Cardiac muscle cell (in vitro differentiated cells and primary cell): Measurements from ENCODE around the gene PEX5. TPM values are rescaled to one million over a fixed set of nuclear protein-coding genes. Genes with fewer than 3 reads are reported as not detected.

ENCODE experiments used
- DNase-seq, 2 donors: peaks; one replicate each; pipeline versions ENCODE4 v3.0.0 to v3.0.0-alpha.2; 2010 to 2017; ENCODE audit warnings: low read depth in 1 of 2, low spot score in 1 of 2
- H3K27ac ChIP-seq: fragments of 200-600 bp; sonication (generic); 2 replicates; pipeline ENCODE4 v1.5.1; 2016
- H3K27me3 ChIP-seq: fragments of 200-600 bp; sonication (generic); 2 replicates; pipeline ENCODE4 v1.6.0; 2016; ENCODE audit warnings: control low read depth
- H3K36me3 ChIP-seq: fragments of 200-600 bp; sonication (generic); 2 replicates; pipeline ENCODE4 v1.5.1; 2016; ENCODE audit warnings: control low read depth
- H3K4me1 ChIP-seq: fragments of 200-600 bp; sonication (generic); 2 replicates; pipeline ENCODE4 v1.8.1; 2017; ENCODE audit warnings: low read depth, mild to moderate bottlenecking, mixed run types
- H3K4me3 ChIP-seq: fragments of 200-600 bp; sonication (generic); 2 replicates; pipeline ENCODE4 v1.5.1; 2016; ENCODE audit warnings: mild to moderate bottlenecking
- H3K9me3 ChIP-seq: fragments of 200-600 bp; sonication (generic); 2 replicates; pipeline ENCODE4 v1.5.1; 2017; ENCODE audit warnings: low read depth, mild to moderate bottlenecking, control low read depth
- polyA plus RNA-seq: library from polyadenylated mRNA; unstranded; fragments of >200 nt; fragmentation: Nextera tagmentation; extraction: Ambion mirVana; gene quantifications from 2 replicates; pipeline ENCODE4 v1.2.1, GENCODE V29; 2016
- total RNA-seq: library from RNA; depleted of rRNA; stranded (reverse); fragments of >200 nt; gene quantifications from 2 replicates; pipeline ENCODE4 v1.2.3, GENCODE V29; 2016
- TF ChIP-seq, protein P1 (sequence below): IDR thresholded peaks from 2 replicates; pipeline ENCODE4 v1.5.1; 2012; ENCODE audit warnings: low read depth, mild to moderate bottlenecking, low read length

Gene PEX5
- total and polyA plus RNA-seq, 2 experiments from 2014 or later = 20.4 to 50.1 TPM

DNA sequence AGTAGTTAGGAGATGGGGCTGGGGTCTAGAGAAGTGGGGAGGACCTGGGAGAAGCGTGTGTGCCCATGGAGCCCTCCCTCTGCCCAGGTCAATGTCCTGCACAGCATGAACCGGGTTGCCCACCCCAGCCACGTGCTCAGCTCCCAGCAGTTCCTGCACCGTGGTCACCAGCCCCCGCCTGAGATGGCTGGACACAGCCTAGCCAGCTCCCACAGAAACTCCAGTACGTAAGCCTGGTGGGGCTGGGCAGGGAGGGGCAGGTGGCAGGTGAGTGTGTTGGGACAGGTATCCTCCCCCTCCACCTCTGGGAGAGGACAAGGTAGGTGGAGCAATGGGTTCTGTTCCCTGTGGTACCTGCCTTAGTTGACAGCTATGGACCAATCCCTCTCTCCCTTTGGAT is 38.6 kb upstream of the PEX5 start:
- H3K27ac ChIP-seq = no peak overlapping the region
- H3K9me3 ChIP-seq = no peaks in the 10 kb centered on the region
- no peaks in the 10 kb centered on the region for H3K27me3 ChIP-seq
- H3K4me3 ChIP-seq = no peak overlapping the region
- no peak for DNase-seq
- H3K4me1 ChIP-seq = peaks cover 9% of the 10 kb centered on the region
- TF ChIP-seq, protein P1, sequence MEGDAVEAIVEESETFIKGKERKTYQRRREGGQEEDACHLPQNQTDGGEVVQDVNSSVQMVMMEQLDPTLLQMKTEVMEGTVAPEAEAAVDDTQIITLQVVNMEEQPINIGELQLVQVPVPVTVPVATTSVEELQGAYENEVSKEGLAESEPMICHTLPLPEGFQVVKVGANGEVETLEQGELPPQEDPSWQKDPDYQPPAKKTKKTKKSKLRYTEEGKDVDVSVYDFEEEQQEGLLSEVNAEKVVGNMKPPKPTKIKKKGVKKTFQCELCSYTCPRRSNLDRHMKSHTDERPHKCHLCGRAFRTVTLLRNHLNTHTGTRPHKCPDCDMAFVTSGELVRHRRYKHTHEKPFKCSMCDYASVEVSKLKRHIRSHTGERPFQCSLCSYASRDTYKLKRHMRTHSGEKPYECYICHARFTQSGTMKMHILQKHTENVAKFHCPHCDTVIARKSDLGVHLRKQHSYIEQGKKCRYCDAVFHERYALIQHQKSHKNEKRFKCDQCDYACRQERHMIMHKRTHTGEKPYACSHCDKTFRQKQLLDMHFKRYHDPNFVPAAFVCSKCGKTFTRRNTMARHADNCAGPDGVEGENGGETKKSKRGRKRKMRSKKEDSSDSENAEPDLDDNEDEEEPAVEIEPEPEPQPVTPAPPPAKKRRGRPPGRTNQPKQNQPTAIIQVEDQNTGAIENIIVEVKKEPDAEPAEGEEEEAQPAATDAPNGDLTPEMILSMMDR = no peak
- no peaks in the 10 kb centered on the region for H3K36me3 ChIP-seq

DNA sequence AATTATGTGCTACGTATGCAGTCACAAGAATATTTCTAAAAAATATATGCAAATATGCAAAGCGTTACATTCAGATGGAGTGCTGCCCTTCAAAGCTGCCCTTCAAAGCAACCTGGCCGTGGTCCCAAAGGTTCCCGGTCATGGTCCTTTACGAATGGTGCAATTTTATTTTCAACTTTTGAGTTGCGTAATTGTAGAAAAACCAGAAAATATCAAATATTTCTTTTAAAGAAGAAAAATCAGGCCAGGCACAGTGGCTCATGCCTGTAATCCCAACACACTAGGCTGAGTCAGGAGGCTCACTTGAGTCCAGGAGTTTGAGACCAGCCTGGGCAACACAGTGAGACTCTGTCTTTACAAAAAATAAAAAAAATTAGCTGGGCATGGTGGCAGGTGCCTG is 38.0 kb upstream of the PEX5 start:
- H3K27me3 ChIP-seq = no peaks in the 10 kb centered on the region
- peaks cover 10% of the 10 kb centered on the region for H3K4me1 ChIP-seq
- TF ChIP-seq, protein P1 = no peak
- H3K36me3 ChIP-seq = no peaks in the 10 kb centered on the region
- H3K27ac ChIP-seq = no peak overlapping the region
- H3K9me3 ChIP-seq = no peaks in the 10 kb centered on the region
- H3K4me3 ChIP-seq = no peak overlapping the region
- DNase-seq = no peak

DNA sequence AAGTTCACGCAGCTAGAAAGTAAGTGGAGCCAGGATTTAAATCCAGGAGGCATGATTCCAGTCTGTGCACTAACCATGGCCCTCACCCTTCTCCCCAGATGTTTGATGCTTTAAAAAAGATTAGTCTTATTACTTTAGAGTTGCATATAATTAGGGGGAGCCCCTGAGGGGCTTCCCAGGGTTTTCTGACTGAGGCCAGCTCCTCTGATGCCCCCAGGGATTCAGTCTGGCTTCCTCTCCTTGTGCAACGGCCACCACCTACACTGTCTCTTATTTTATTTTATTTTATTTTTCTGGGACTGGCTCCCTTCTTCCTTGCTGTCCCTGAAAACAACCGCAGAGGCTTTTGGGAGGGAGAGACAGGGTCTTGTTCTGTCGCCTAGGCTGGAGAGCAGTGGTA is 36.7 kb upstream of the PEX5 start:
- Histone ChIP-seq H3K9me3 (no peaks in the 10 kb centered on the region), H3K4me3 (no peak overlapping the region), H3K27me3 (no peaks in the 10 kb centered on the region), H3K27ac (no peak overlapping the region), H3K36me3 (no peaks in the 10 kb centered on the region), H3K4me1 (peaks cover 10% of the 10 kb centered on the region)
- DNase-seq = no peak
- TF ChIP-seq, protein P1 = no peak

DNA sequence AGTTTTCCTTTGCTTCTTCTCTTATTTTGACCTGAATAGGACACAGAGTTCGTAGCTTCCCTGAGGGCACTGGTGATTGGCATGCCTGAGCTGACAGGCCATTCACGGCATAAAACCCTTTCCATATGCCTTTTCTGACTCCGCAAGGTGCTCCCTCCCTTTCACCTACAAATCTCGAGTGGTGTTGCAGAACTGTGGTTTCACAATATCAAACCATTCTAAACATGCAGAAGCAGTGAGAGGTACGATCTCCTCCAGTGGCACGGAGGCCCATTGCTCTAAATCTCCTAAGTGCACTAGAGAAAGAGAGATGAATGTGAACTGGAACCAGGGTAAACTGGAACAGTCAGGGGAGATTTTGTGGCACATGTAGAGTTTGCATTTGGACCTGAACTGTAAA is 35.4 kb upstream of the PEX5 start:
- H3K4me1 ChIP-seq = peaks cover 10% of the 10 kb centered on the region
- H3K27me3 ChIP-seq = no peaks in the 10 kb centered on the region
- H3K27ac ChIP-seq = no peak overlapping the region
- H3K36me3 ChIP-seq = no peaks in the 10 kb centered on the region
- H3K4me3 ChIP-seq = no peak overlapping the region
- no peak for DNase-seq
- no peaks in the 10 kb centered on the region for H3K9me3 ChIP-seq
- TF ChIP-seq, protein P1 = no peak

DNA sequence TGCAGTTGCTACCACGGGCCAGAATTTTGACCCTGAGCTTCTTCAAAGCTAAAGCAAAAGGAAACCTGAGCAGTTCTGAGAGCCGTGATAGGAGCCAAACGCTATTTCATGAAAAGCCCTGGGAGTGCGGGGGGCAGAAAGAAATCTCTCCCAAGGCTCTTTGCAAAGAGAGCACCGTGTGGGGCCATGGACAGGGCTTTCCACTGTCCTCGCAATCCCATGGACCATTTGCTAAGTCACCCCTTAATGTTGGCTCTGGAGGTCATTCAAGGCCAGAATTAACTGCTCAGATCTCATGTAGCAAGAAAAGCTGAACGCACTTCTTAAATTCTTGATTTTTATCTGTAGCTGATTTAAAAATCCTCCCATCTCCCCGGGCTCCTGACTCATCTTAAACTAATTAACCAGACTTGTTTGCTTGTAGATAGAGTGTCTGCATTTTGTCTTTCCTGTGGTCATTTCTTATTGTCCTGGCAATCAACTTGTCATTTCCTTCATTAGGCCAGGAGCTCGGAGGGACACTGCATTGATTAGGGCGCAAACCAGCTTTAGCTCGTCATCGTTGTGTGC is 34.5 kb upstream of the PEX5 start:
- Histone ChIP-seq H3K27me3 (no peaks in the 10 kb centered on the region), H3K27ac (peak overlapping the region; percentile 9), H3K9me3 (no peaks in the 10 kb centered on the region), H3K36me3 (no peaks in the 10 kb centered on the region), H3K4me3 (no peak overlapping the region), H3K4me1 (peaks cover 10% of the 10 kb centered on the region)
- DNase-seq = no peak
- TF ChIP-seq, protein P1 = no peak
